AG09309 (cell line): ENCODE data around the gene FPR2.

Experiments
- DNase-seq: peaks from one replicate; pipeline ENCODE4 v3.0.0-alpha.2; 2010; ENCODE audit warnings: low read depth
- H3K4me3 ChIP-seq: 2 replicates; pipeline ENCODE4 v1.5.1; 2011; ENCODE audit warnings: mild to moderate bottlenecking, low read depth, low read length, moderate library complexity; ENCODE audit not compliant: control insufficient read depth
- TF ChIP-seq, protein P1 (sequence below): IDR thresholded peaks from 2 replicates; pipeline ENCODE4 v1.5.1; 2011; ENCODE audit warnings: mild to moderate bottlenecking, low read depth, low read length, inconsistent platforms; ENCODE audit not compliant: insufficient read depth, control insufficient read depth; ENCODE audit errors: missing control alignments

FPR2 gene

DNA sequence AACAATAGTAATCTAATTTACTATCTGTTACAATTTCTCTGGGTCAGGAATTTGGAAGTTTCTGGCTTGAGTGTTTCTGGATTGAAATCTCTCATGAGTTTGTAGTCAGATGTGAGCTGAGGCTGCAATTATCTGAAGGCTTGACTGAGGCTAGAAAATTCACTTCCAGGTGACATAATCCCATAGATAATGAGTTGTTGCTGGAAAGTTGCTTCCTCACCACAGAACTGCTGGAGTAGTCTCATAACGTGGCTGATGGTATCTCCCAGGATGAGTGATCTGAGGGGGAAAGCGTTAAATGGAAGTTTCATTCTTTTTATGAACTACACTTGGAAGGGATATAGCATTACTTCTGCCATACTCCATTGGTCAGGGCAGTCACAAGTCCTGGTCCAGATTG, 18.7 kb downstream of the FPR2 start:
- no peak overlapping the region for H3K4me3 ChIP-seq
- no peak for DNase-seq
- TF ChIP-seq, protein P1, sequence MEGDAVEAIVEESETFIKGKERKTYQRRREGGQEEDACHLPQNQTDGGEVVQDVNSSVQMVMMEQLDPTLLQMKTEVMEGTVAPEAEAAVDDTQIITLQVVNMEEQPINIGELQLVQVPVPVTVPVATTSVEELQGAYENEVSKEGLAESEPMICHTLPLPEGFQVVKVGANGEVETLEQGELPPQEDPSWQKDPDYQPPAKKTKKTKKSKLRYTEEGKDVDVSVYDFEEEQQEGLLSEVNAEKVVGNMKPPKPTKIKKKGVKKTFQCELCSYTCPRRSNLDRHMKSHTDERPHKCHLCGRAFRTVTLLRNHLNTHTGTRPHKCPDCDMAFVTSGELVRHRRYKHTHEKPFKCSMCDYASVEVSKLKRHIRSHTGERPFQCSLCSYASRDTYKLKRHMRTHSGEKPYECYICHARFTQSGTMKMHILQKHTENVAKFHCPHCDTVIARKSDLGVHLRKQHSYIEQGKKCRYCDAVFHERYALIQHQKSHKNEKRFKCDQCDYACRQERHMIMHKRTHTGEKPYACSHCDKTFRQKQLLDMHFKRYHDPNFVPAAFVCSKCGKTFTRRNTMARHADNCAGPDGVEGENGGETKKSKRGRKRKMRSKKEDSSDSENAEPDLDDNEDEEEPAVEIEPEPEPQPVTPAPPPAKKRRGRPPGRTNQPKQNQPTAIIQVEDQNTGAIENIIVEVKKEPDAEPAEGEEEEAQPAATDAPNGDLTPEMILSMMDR, result no peak

GRCh38 chr19:51780270-51780669, 19.3 kb downstream of the FPR2 start:
- TF ChIP-seq, protein P1, result no peak
- no peak for DNase-seq
- H3K4me3 ChIP-seq, result no peak overlapping the region

DNA sequence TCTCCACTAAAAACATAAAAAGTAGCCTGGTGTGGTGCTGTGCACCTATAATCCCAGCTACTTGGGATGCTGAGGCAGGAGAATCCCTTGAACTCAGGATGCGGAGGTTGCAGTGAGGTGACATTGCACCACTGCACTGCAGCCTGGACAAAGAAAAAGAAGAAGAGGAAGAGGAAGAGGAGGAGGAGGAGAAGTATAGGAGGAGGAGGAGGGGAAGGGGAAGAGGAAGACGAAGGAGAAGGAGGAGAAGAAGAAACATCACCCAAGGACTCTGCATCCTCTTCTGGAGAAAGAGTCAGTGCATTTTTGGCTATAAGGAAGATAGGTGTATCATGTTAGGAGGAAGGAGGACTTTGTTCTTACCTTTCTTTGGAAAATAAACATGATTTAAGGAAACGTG, 21.0 kb downstream of the FPR2 start:
- DNase-seq, result no peak
- H3K4me3 ChIP-seq, result no peak overlapping the region
- TF ChIP-seq, protein P1, result no peak

- no peak overlapping the region for H3K4me3 ChIP-seq
- TF ChIP-seq, protein P1, result peak; percentile 44
- no peak for DNase-seq
Measured at GRCh38 chr19:51783372-51783771, 22.4 kb downstream of the FPR2 start.

- H3K4me3 ChIP-seq, result no peak overlapping the region
- TF ChIP-seq, protein P1, result no peak
- DNase-seq, result no peak
Measured at GRCh38 chr19:51784109-51784785, 23.3 kb downstream of the FPR2 start.

- TF ChIP-seq, protein P1, result no peak
- peak; percentile 86 for DNase-seq
- H3K4me3 ChIP-seq, result no peak overlapping the region
Measured at GRCh38 chr19:51784922-51785690, 24.1 kb downstream of the FPR2 start.
